Measurements from ENCODE around the gene ITPKA.

ITPKA gene

DNA sequence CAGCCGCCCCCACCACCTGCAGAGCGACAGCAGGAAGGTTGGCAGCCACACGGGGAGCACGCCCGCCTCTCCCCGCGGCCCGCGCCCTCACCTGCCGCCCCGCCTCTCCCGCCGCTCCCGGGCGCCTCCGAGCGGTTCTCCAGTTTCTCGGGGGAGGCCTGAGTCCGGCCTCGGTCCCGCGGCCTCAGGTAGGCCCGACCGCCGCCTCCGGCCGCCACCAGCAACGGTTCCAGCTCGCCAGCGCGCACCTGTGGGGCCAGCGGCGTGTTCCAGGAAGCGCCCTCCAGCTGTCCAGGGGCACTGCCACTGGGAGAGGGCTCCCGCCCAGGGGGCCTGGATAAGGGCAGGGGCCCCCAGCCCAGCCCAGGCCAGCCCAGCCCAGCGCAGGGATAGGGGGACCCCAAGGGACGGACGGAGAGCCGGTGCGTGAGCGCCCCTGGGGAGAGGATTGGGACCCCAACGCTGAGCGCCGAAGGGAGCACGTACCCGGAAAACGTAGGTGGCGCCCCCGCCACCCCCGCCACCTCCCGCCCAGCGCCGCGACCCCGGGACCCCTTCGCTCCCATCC lies 17.7 kb downstream of the ITPKA start:
- DNase-seq (ENCODE audit: low spot score): no peak

DNA sequence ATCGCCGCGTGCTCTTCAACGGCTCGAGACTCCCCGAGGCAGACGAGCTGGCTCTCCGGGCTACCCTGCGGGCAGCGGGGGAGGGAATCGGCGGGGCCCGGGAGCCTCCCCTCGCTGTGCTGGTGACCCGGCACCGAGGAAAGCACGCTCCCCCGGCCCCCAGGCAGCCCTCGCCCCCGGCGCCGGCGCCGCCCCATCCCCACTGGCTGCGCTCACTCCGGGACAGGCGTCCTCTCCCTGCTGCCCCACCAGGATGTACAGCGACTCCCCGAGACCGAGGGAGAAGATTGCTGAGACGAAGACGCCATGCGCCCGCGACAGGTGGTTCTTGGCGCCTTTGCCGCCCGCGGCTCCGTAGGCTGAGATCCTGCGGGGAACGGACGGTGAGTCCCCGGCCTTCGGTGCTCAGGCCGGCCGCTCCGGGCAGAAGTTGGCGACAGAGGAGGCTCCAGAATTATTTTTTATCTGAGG lies 18.3 kb downstream of the ITPKA start:
- DNase-seq (ENCODE audit: low spot score): no peak

- DNase-seq (ENCODE audit: low spot score): no peak
Observed at GRCh38 chr15:41512512-41512939, 18.9 kb downstream of the ITPKA start.

DNA sequence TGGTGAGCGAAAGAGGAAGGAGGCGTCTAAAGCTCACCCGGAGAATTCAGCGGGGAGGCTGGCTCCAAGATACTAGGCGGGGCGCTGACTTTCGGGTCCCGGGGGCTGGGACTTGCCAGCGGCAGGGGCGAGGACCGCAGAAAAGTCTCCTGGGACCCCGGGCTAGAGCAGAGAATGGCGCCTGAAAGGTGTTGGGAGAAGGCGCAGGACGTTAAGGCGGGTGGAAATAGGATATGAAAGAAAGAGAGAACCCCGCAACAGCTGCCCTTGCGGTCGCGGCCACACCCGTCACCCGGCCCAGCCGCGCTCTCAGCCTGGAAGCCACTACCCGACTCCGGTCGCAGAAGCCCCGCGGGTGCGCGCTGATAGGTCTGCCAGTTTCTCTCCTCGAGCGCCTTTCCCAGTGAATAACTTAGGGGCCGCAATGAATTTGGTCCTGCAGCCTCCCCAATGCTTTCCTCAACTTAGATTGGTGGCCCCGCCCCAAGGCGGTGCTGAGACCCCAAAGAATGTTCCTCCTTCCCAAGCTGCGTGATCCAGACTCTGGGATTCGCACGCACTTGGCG lies 19.3 kb downstream of the ITPKA start:
- no peak for DNase-seq (ENCODE audit: low spot score)

- no peak for DNase-seq (ENCODE audit: low spot score)
Observed at GRCh38 chr15:41513506-41514227, 20.0 kb downstream of the ITPKA start, which contains the start of gene LTK. TSS of gene LTK (minus strand) at chr15:41513827. CDS start at chr15:41513709, 118 bp downstream.

DNA sequence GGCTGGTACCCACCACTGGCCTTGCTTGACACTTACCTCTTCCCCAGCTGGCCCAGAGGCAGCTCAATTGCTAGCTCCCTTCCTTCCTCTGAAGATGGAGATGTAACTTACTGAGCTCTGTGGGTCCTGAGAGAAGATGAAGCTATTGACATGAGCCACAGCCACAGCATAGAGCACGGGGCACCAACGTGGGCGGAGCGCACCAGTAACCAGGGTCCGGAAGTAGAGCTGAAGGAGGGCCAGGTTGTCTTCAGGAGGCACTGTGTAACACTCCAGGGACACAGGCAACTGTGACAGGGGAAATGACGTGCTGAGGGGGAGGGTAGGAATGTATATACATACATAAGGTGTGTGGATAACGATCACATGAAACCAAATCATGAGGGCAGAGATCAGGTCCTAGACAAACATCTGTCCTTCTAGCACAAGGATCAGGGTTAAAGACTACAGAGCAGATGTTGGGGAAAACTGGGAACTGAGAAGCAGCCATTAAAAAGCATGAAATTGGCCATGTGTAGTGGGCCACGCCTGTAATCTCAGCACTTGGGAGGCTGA lies 24.3 kb downstream of the ITPKA start:
- DNase-seq (ENCODE audit: low spot score): no peak

DNA sequence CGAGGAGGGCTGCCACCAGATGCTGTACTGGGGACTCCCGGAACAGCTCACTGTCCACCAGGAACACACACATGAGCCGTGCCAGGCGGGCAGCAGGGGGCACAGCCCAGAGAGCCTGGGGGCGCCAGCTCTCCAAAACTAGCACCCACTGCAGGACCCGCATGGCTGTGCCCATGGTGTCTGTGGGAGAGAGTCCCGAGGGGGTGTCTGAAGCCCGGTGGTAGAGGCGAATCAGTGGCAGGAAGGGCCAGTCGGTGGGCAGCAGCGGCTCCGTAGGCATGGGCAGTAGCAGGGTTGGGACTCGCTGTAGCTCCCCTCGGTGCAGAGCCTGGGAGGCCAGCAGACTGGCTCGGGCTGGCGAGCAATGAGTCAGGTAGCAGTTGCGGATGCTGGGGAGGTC lies 27.0 kb downstream of the ITPKA start:
- DNase-seq (ENCODE audit: low spot score): no peak

- DNase-seq (ENCODE audit: low spot score): no peak
Observed at GRCh38 chr15:41521614-41522013, 27.9 kb downstream of the ITPKA start.

DNA sequence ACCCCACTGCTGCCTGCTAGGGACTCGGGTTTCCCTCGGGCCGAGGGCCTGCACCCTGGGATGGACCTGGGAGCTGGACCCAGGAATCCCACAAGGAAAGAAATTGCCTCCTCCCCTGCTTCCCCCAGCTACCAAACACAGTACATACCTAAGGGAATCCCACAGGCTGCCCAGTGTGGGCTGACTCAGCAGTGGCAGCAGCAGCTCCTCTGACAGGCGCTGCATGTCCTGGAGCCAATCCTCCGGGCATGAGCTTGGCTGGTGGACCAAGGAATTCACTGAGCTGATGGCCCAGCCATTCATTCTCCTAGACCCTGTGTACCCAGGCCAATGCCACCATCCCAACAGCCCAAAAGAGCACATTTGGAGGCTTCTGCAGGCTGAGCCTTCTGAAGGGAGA lies 29.4 kb downstream of the ITPKA start:
- DNase-seq (ENCODE audit: low spot score): no peak

DNA sequence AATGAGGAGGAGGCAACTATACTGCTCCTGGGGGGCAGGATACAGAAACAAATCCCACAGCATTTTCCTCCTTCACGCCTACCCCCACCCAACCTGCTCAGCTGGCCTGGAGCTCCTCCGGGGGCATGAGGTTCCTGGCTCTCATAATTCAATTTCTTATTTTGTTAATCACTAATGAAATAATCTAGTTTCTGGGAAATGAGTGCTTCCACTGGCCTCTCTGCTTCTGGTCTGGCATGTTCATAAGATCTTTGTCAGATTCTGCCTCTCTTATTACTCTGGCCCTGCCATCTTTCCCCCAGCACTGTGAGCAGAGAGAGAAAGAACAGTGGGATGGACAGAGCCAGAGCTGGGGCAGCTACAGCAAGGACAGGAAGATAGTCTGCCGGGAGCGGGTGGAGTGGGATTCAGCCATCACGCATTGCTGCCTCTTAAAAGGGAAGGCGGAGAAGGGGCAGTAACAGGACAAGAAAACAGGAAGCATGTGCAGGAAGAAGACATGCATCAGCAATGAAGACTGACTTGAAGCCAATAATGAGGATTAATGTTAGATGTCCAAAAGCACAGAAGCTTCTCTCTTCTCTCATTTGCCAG lies 36.8 kb downstream of the ITPKA start:
- no peak for DNase-seq (ENCODE audit: low spot score)

- no peak for DNase-seq (ENCODE audit: low spot score)
Observed at GRCh38 chr15:41535544-41535943, 41.9 kb downstream of the ITPKA start.

- no peak for DNase-seq (ENCODE audit: low spot score)
Observed at GRCh38 chr15:41536866-41537265, 43.2 kb downstream of the ITPKA start.

DNA sequence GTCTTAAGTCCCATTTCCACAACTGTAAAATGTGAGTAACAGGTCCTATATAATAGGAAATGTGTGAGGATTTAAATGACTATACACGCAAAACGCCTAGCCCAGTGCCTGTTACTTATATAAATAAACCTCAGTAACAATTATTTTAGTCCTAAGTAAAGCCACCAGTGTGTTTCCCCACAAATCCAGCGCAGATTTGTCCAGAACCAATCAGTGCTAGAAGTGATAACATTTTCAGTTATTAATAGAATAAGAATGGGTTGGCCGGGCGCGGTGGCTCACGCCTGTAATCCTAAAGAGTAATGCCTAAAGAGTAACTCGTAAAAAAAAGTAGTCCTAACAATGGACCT lies 49.8 kb downstream of the ITPKA start:
- DNase-seq (ENCODE audit: low spot score): no peak

DNA sequence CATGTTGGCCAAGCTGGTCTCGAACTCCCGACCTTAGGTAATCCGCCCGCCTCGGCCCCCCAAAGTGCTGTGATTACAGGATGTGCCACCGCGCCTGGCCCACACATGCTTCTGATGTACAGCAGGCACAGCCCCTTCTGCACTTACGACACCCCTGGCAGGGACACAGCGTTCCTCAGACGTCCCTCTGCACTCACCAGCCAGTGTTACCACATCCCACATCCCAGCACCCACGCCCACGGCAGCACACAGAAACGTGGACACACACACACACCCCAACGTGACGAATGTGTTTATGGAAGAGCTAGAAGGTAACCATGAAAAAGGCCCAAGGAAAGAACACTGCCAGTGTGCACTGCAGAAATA lies 51.0 kb downstream of the ITPKA start:
- no peak for DNase-seq (ENCODE audit: low spot score)

GRCh38 chr15:41545218-41545617 lies 51.5 kb downstream of the ITPKA start:
- DNase-seq (ENCODE audit: low spot score): no peak

- DNase-seq (ENCODE audit: low spot score): no peak
Observed at GRCh38 chr15:41546851-41547786, 53.4 kb downstream of the ITPKA start.

DNA sequence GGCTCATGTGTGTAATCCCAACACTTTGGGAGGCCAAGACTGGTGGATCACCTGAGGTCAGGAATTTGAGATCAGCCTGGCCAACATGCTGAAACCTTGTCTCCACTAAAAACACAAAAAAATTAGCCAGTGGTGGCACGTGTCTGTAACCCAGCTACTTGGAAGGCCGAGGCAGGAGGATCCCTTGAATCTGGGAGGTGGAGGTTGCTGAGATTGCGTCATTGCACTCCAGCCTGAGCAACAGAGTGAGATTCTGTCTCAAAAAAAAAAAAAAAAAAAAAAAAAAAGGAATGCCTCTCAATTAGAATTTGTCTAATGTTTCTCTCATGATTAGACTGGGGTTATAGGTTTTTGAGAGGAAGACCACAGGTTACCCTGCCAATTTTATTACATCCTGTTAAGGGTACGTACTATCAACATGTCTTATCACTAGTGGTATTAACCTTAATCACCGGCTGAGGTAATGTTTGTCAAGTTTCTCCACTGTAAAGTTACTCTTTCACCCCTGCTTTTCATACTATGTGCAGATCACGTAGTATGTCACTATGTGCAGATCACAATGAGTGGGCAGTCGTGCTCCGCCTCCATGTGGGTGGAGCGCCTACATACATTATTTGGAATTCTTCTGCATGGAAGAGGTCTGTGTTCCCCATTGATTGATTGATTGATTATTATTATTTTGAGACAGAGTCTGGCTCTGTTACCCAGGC lies 56.5 kb downstream of the ITPKA start:
- DNase-seq (ENCODE audit: low spot score): no peak
